HFF-Myc (cell line): ENCODE data around the gene EIF2A.

Experiments used
- DNase-seq: peaks from one replicate; pipeline ENCODE4 v3.0.0-alpha.2; 2011; ENCODE audit warnings: low read depth; ENCODE audit errors: extremely low read depth
- H3K4me3 ChIP-seq: replicated peaks from 2 replicates; pipeline ENCODE4 v1.5.1; 2011; ENCODE audit warnings: low read depth, mild to moderate bottlenecking, control low read depth, low read length
- CTCF ChIP-seq: IDR thresholded peaks from 2 replicates; pipeline ENCODE4 v1.5.1; 2012; ENCODE audit warnings: mild to moderate bottlenecking, low read depth, low read length, control low read depth; ENCODE audit errors: missing control alignments

EIF2A gene

GRCh38 chr3:150602426-150603152, 56.0 kb downstream of the EIF2A start:
- peak overlapping the region; percentile 93 for H3K4me3 ChIP-seq
- TF ChIP-seq CTCF: no peak
- no peak for DNase-seq

GRCh38 chr3:150603153-150603979, 56.8 kb downstream of the EIF2A start, which contains the start of gene SELENOT:
SELENOT (plus strand) TSS chr3:150603321; CDS start chr3:150603363, 42 bp downstream.
- H3K4me3 ChIP-seq: peak within 1 kb of the TSS; percentile 93
- peak; percentile 6 for TF ChIP-seq CTCF
- DNase-seq: peak; percentile 89

- H3K4me3 ChIP-seq: peak overlapping the region; percentile 93
- no peak for DNase-seq
- no peak for TF ChIP-seq CTCF
Observed at GRCh38 chr3:150603980-150604319, 57.4 kb downstream of the EIF2A start.

- no peak for DNase-seq
- no peak for TF ChIP-seq CTCF
- no peak overlapping the region for H3K4me3 ChIP-seq
Observed at GRCh38 chr3:150605998-150606641, 59.5 kb downstream of the EIF2A start.

- TF ChIP-seq CTCF: no peak
- no peak overlapping the region for H3K4me3 ChIP-seq
- DNase-seq: no peak
Observed at GRCh38 chr3:150607267-150608065, 60.9 kb downstream of the EIF2A start.

GRCh38 chr3:150609988-150610387, 63.4 kb downstream of the EIF2A start:
- TF ChIP-seq CTCF: no peak
- DNase-seq: no peak
- no peak overlapping the region for H3K4me3 ChIP-seq
